Measurements from ENCODE around the gene RAB3A.

The RAB3A gene

DNA sequence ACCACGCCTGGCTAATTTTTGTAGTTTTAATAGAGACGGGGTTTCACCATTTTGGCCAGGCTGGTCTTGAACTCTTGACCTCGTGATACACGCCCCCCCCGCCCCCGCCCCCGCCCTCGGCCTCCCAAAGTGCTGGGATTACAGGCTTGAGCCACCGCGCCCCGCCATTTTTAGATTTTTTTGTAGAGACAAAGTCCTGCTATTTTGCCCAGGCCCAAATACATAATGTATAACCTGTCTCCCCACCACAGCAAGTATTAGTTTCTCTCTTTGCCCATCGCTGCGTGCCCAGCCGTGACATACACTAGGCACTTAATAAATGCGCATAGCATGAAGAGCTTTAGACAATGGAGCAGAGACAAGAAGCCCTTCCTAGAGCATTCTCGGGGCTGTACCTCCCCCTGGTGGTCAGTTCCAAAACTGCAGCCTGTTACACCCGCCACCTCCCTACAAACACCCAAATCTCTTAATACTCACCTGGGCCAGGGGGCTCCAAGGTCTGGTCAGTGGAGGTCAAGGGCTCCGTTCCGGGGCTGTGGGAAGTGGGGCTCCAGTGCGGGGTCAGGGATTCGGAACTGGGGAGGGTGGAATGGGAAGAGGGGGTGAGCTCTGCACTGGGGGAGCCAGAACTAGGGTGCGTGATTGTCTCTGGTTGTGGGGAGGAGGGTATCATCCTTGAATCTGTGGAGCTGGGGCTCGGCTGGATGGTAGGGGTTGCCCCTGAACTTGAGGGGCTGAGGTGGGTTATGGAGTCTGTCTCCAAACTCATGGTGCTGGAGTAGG lies 47.9 kb upstream of the RAB3A start (continued):
- 0 out of 2 replicates have a peak, but pooled peaks have one; percentile 42 for TF ChIP-seq SCRT2 (tag by site-specific recombination; IDR thresholded peaks at IDR 0.05)
- TF ChIP-seq ZNF157 (tag by site-specific recombination; IDR thresholded peaks at IDR 0.05) = no peak
- TF ChIP-seq, protein P1, sequence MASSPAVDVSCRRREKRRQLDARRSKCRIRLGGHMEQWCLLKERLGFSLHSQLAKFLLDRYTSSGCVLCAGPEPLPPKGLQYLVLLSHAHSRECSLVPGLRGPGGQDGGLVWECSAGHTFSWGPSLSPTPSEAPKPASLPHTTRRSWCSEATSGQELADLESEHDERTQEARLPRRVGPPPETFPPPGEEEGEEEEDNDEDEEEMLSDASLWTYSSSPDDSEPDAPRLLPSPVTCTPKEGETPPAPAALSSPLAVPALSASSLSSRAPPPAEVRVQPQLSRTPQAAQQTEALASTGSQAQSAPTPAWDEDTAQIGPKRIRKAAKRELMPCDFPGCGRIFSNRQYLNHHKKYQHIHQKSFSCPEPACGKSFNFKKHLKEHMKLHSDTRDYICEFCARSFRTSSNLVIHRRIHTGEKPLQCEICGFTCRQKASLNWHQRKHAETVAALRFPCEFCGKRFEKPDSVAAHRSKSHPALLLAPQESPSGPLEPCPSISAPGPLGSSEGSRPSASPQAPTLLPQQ (tag by site-specific recombination; IDR thresholded peaks at IDR 0.05) = 0 out of 2 replicates have a peak, but pooled peaks have one; percentile 34
- TF ChIP-seq ZNF792 (tag by site-specific recombination; IDR thresholded peaks at IDR 0.05) = peak; percentile 99
- no peak for TF ChIP-seq ZNF837 (tag by site-specific recombination; IDR thresholded peaks at IDR 0.05)

- H3K4me3 ChIP-seq (ENCODE audit: low read depth, low read length) = no peak overlapping the region
- no peaks in the 10 kb centered on the region for H3K36me3 ChIP-seq (ENCODE audit: control insufficient read depth in 2 of 2, insufficient read depth in 1 of 2, low read length in 2 of 2)
- TF ChIP-seq ZNF239 (tag by site-specific recombination; IDR thresholded peaks at IDR 0.05) (no peak), GLI2 (tag by site-specific recombination; IDR thresholded peaks at IDR 0.05; ENCODE audit: borderline replicate concordance, low read depth) (no peak), ZNF664 (tag by site-specific recombination; IDR thresholded peaks at IDR 0.05) (peak; percentile 58)
- ChIA-PET POLR2A (interaction anchor here (0.6 to 1.7 kb wide), 3 partner anchors 16 to 27 kb away, joined by 3 to 4 read pairs (median 3); no protein-coding TSS in a partner anchor), CTCF (interaction anchor here (0.7 to 7.5 kb wide), 6 partner anchors 12 to 187 kb away, joined by 3 to 121 read pairs (median 10); partner anchors contain the start of genes LSM4 and RAB3A)
- no peaks in the 10 kb centered on the region for H3K9me3 ChIP-seq (ENCODE audit: control insufficient read depth, insufficient read depth, low read depth, low read length)
- no peak overlapping the region for H3K27ac ChIP-seq (ENCODE audit: extremely low read depth, low read depth, low read length)
- H3K4me1 ChIP-seq (ENCODE audit: control insufficient read depth, insufficient read depth, low read length) = no peaks in the 10 kb centered on the region
Measured at GRCh38 chr19:18249834-18250233, 46.0 kb upstream of the RAB3A start.

GRCh38 chr19:18245297-18245696 lies 41.5 kb upstream of the RAB3A start:
- H3K4me1 ChIP-seq (ENCODE audit: control insufficient read depth, insufficient read depth, low read length) = no peaks in the 10 kb centered on the region
- no peaks in the 10 kb centered on the region for H3K9me3 ChIP-seq (ENCODE audit: control insufficient read depth, insufficient read depth, low read depth, low read length)
- peak; percentile 95 for TF ChIP-seq ZNF623 (tag by site-specific recombination; IDR thresholded peaks at IDR 0.05)
- no peak for TF ChIP-seq ZNF26 (tag by site-specific recombination; IDR thresholded peaks at IDR 0.05)
- POLR2A ChIA-PET = interaction anchor here (0.6 to 2.0 kb wide), 2 partner anchors 12 to 154 kb away, joined by 3 to 5 read pairs; no protein-coding TSS in a partner anchor
- CTCF ChIA-PET = interaction anchor here (0.6 to 1.6 kb wide), 8 partner anchors 25 to 186 kb away, joined by 3 to 4 read pairs (median 3); partner anchors contain the start of gene JUND
- H3K27ac ChIP-seq (ENCODE audit: extremely low read depth, low read depth, low read length) = no peak overlapping the region
- H3K36me3 ChIP-seq (ENCODE audit: control insufficient read depth in 2 of 2, insufficient read depth in 1 of 2, low read length in 2 of 2) = no peaks in the 10 kb centered on the region
- H3K4me3 ChIP-seq (ENCODE audit: low read depth, low read length) = no peak overlapping the region

GRCh38 chr19:18239303-18239702 lies 35.5 kb upstream of the RAB3A start:
- no peak for TF ChIP-seq GLIS1 (tag by site-specific recombination; IDR thresholded peaks at IDR 0.05)
- no peak for TF ChIP-seq ZNF221 (tag by site-specific recombination; IDR thresholded peaks at IDR 0.05; ENCODE audit: borderline replicate concordance)
- TF ChIP-seq, protein P2, sequence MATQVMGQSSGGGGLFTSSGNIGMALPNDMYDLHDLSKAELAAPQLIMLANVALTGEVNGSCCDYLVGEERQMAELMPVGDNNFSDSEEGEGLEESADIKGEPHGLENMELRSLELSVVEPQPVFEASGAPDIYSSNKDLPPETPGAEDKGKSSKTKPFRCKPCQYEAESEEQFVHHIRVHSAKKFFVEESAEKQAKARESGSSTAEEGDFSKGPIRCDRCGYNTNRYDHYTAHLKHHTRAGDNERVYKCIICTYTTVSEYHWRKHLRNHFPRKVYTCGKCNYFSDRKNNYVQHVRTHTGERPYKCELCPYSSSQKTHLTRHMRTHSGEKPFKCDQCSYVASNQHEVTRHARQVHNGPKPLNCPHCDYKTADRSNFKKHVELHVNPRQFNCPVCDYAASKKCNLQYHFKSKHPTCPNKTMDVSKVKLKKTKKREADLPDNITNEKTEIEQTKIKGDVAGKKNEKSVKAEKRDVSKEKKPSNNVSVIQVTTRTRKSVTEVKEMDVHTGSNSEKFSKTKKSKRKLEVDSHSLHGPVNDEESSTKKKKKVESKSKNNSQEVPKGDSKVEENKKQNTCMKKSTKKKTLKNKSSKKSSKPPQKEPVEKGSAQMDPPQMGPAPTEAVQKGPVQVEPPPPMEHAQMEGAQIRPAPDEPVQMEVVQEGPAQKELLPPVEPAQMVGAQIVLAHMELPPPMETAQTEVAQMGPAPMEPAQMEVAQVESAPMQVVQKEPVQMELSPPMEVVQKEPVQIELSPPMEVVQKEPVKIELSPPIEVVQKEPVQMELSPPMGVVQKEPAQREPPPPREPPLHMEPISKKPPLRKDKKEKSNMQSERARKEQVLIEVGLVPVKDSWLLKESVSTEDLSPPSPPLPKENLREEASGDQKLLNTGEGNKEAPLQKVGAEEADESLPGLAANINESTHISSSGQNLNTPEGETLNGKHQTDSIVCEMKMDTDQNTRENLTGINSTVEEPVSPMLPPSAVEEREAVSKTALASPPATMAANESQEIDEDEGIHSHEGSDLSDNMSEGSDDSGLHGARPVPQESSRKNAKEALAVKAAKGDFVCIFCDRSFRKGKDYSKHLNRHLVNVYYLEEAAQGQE (tag by site-specific recombination; IDR thresholded peaks at IDR 0.05) = peak; percentile 97
- TF ChIP-seq ZNF664 (tag by site-specific recombination; IDR thresholded peaks at IDR 0.05) = peak; percentile 86; the same call in 1 of the 2 replicates
- TF ChIP-seq ZNF211 (tag by site-specific recombination; IDR thresholded peaks at IDR 0.05; ENCODE audit: low read depth) = no peak
- CTCF ChIA-PET = interaction anchor here (0.7 to 2.9 kb wide), 2 partner anchors 9 to 12 kb away, joined by 3 to 12 read pairs; no protein-coding TSS in a partner anchor
- POLR2A ChIA-PET = no interaction called here

More at GRCh38 chr19:18239303-18239702, 35.5 kb upstream of the RAB3A start:
- no peak overlapping the region for H3K4me3 ChIP-seq (ENCODE audit: low read depth, low read length)
- H3K9me3 ChIP-seq (ENCODE audit: control insufficient read depth, insufficient read depth, low read depth, low read length) = no peaks in the 10 kb centered on the region
- no peaks in the 10 kb centered on the region for H3K36me3 ChIP-seq (ENCODE audit: control insufficient read depth in 2 of 2, insufficient read depth in 1 of 2, low read length in 2 of 2)
- H3K4me1 ChIP-seq (ENCODE audit: control insufficient read depth, insufficient read depth, low read length) = no peaks in the 10 kb centered on the region
- no peak overlapping the region for H3K27ac ChIP-seq (ENCODE audit: extremely low read depth, low read depth, low read length)

Data from HEK293 (cell line).